Hepatocyte (in vitro differentiated cells): Measurements from ENCODE around the gene PTGES2. TPM values are rescaled to one million over a fixed set of nuclear protein-coding genes. Genes with fewer than 3 reads are reported as not detected.
A peak's percentile ranks its signal among the peaks of the same experiment; 100 is the strongest.

Source experiments
- DNase-seq: peaks from one replicate; pipeline ENCODE4 v3.0.0-alpha.2; 2016; ENCODE audit warnings: low spot score
- H2AFZ ChIP-seq: fragments of 200-600 bp; sonication (generic); 2 replicates; pipeline ENCODE4 v1.6.0; 2016; ENCODE audit warnings: antibody characterized with exemption, mild to moderate bottlenecking
- H3K27ac ChIP-seq: fragments of 200-600 bp; sonication (generic); 2 replicates; pipeline ENCODE4 v1.5.1; 2016; ENCODE audit warnings: mild to moderate bottlenecking
- H3K27me3 ChIP-seq: fragments of 200-600 bp; sonication (generic); 2 replicates; pipeline ENCODE4 v1.6.1; 2016
- H3K36me3 ChIP-seq: fragments of 200-600 bp; sonication (generic); replicated peaks from 2 replicates; pipeline ENCODE4 v1.5.1; 2016; ENCODE audit warnings: low read depth; ENCODE audit not compliant: insufficient read depth
- H3K4me1 ChIP-seq: fragments of 200-600 bp; sonication (generic); 2 replicates; pipeline ENCODE4 v1.5.1; 2016; ENCODE audit warnings: mild to moderate bottlenecking, moderate library complexity; ENCODE audit not compliant: insufficient read depth
- H3K4me2 ChIP-seq: fragments of 200-600 bp; sonication (generic); 2 replicates; pipeline ENCODE4 v1.6.0; 2016
- H3K4me3 ChIP-seq: fragments of 200-600 bp; sonication (generic); 2 replicates; pipeline ENCODE4 v1.5.1; 2016; ENCODE audit warnings: mild to moderate bottlenecking
- H3K79me2 ChIP-seq: fragments of 200-600 bp; sonication (generic); 2 replicates; pipeline ENCODE4 v1.6.0; 2017; ENCODE audit warnings: mild to moderate bottlenecking
- H3K9me2 ChIP-seq: fragments of 200-600 bp; sonication (generic); replicated peaks from 2 replicates; pipeline ENCODE4 v1.6.0; 2017; ENCODE audit warnings: mild to moderate bottlenecking; ENCODE audit not compliant: insufficient read depth
- H3K9me3 ChIP-seq: fragments of 200-600 bp; sonication (generic); 2 replicates; pipeline ENCODE4 v1.5.1; 2016; ENCODE audit warnings: low read depth, mild to moderate bottlenecking
- H4K20me1 ChIP-seq: fragments of 200-600 bp; sonication (generic); 2 replicates; pipeline ENCODE4 v1.6.0; 2016; ENCODE audit warnings: mild to moderate bottlenecking; ENCODE audit not compliant: insufficient read depth, poor library complexity, severe bottlenecking
- CTCF ChIP-seq: fragments of 200-600 bp; sonication (generic); IDR thresholded peaks from 2 replicates; pipeline ENCODE4 v1.5.1; 2016; ENCODE audit warnings: antibody characterized with exemption, mild to moderate bottlenecking; ENCODE audit not compliant: poor library complexity
- EZH2 ChIP-seq: fragments of 200-600 bp; sonication (generic); IDR thresholded peaks from 2 replicates; pipeline ENCODE4 v1.6.1; 2016; ENCODE audit warnings: antibody characterized with exemption, mild to moderate bottlenecking, borderline replicate concordance
- EZH2phosphoT487 ChIP-seq: fragments of 200-600 bp; sonication (generic); IDR thresholded peaks from one replicate; pipeline ENCODE4 v1.6.1; 2018; ENCODE audit warnings: antibody characterized with exemption, mild to moderate bottlenecking, low read depth, moderate library complexity; ENCODE audit not compliant: unreplicated experiment, severe bottlenecking
- WGBS: methylation state at CpG from one replicate; pipeline ENCODE4 v1.1.6; 2016; ENCODE audit warnings: low lambda C conversion rate; ENCODE audit errors: missing lambda C conversion rate; 5-methylcytosine and 5-hydroxymethylcytosine counted together
- polyA plus RNA-seq: library from polyadenylated mRNA; unstranded; fragments of >200 nt; fragmentation: Nextera tagmentation; extraction: Ambion mirVana; gene quantifications from 2 replicates; pipeline ENCODE4 v1.2.1, GENCODE V29; 2016
- total RNA-seq: library from RNA; depleted of rRNA; stranded (reverse); fragments of >200 nt; gene quantifications from 2 replicates; pipeline ENCODE4 v1.2.3, GENCODE V29; 2014

The PTGES2 gene
- total and polyA plus RNA-seq, 2 experiments from 2014 or later = 29.4 to 68.1 TPM

- H3K79me2 ChIP-seq = peaks cover 38% of the 10 kb centered on the region
- no peaks in the 10 kb centered on the region for H4K20me1 ChIP-seq
- H3K9me2 ChIP-seq = no peaks in the 10 kb centered on the region
- H3K4me2 ChIP-seq = no peak overlapping the region
- WGBS = 94% methylated on average over 13 of the region's 20 CpGs
- H3K27me3 ChIP-seq = no peaks in the 10 kb centered on the region
- no peak overlapping the region for H3K4me3 ChIP-seq
- no peak overlapping the region for H2AFZ ChIP-seq
- no peaks in the 10 kb centered on the region for H3K9me3 ChIP-seq
- peak overlapping the region; percentile 76 for H3K27ac ChIP-seq
- peak; percentile 28 for DNase-seq
- H3K36me3 ChIP-seq = no peaks in the 10 kb centered on the region
- TF ChIP-seq EZH2phosphoT487 (no peak), CTCF (no peak), EZH2 (no peak)
- peaks cover 6% of the 10 kb centered on the region for H3K4me1 ChIP-seq
Measured at GRCh38 chr9:128109050-128109709, 18.3 kb downstream of the PTGES2 start.

GRCh38 chr9:128108269-128109049 lies 19.1 kb downstream of the PTGES2 start:
- no peaks in the 10 kb centered on the region for H3K9me3 ChIP-seq
- no peaks in the 10 kb centered on the region for H3K36me3 ChIP-seq
- no peak overlapping the region for H3K4me3 ChIP-seq
- H3K4me2 ChIP-seq = no peak overlapping the region
- 90% methylated on average over 15 of the region's 15 CpGs for WGBS
- H2AFZ ChIP-seq = no peak overlapping the region
- peaks cover 34% of the 10 kb centered on the region for H3K79me2 ChIP-seq
- H3K27ac ChIP-seq = peak overlapping the region; percentile 76
- no peaks in the 10 kb centered on the region for H3K9me2 ChIP-seq
- peak; percentile 7 for DNase-seq
- no peaks in the 10 kb centered on the region for H4K20me1 ChIP-seq
- H3K4me1 ChIP-seq = peaks cover 10% of the 10 kb centered on the region
- TF ChIP-seq CTCF = no peak
- TF ChIP-seq EZH2 = no peak
- no peaks in the 10 kb centered on the region for H3K27me3 ChIP-seq

- Histone ChIP-seq H3K27me3 (no peaks in the 10 kb centered on the region), H3K4me1 (peaks cover 13% of the 10 kb centered on the region), H3K27ac (peak overlapping the region; percentile 1), H4K20me1 (no peaks in the 10 kb centered on the region), H3K79me2 (peaks cover 28% of the 10 kb centered on the region), H3K9me3 (no peaks in the 10 kb centered on the region), H3K36me3 (no peaks in the 10 kb centered on the region), H3K4me2 (no peak overlapping the region), H3K4me3 (no peak overlapping the region), H2AFZ (no peak overlapping the region), H3K9me2 (no peaks in the 10 kb centered on the region)
- DNase-seq = no peak
- no peak for TF ChIP-seq CTCF
- TF ChIP-seq EZH2phosphoT487 = no peak
- TF ChIP-seq EZH2 = no peak
- 88% methylated on average over 18 of the region's 18 CpGs for WGBS
Measured at GRCh38 chr9:128107468-128108268, 19.9 kb downstream of the PTGES2 start.
